Hepatocyte (in vitro differentiated cells): Measurements from ENCODE around the gene SPATA31A5.
"Not testable (repeated sequence)": the region's sequence is repeated elsewhere in the genome, so short reads cannot be mapped to it uniquely, and the experiment has no call there.

Experiments
- EZH2 ChIP-seq: fragments of 200-600 bp; sonication (generic); IDR thresholded peaks from 2 replicates; pipeline ENCODE4 v1.6.1; 2016; ENCODE audit warnings: antibody characterized with exemption, mild to moderate bottlenecking, borderline replicate concordance
- TF ChIP-seq, protein P1 (sequence below): fragments of 200-600 bp; sonication (generic); IDR thresholded peaks from 2 replicates; pipeline ENCODE4 v1.5.1; 2016; ENCODE audit warnings: antibody characterized with exemption, mild to moderate bottlenecking; ENCODE audit not compliant: poor library complexity

DNA sequence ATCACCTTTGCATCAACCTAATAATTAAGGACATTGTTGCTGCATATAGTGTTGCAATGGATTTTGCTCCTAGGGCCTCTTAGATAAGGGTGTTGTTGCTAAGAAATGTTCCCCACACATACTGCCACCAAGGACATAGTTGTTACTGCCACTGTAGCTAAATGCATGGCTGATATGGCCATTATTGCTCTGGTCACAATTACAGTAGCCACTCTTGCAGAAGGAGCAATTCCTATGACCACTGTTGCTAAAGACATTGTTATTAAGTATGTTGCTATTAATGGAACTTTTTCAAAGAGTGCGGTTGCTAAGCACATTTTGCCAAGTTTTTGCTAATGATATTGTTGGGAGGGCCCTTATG lies 48.8 kb downstream of the SPATA31A5 start:
- TF ChIP-seq, protein P1, sequence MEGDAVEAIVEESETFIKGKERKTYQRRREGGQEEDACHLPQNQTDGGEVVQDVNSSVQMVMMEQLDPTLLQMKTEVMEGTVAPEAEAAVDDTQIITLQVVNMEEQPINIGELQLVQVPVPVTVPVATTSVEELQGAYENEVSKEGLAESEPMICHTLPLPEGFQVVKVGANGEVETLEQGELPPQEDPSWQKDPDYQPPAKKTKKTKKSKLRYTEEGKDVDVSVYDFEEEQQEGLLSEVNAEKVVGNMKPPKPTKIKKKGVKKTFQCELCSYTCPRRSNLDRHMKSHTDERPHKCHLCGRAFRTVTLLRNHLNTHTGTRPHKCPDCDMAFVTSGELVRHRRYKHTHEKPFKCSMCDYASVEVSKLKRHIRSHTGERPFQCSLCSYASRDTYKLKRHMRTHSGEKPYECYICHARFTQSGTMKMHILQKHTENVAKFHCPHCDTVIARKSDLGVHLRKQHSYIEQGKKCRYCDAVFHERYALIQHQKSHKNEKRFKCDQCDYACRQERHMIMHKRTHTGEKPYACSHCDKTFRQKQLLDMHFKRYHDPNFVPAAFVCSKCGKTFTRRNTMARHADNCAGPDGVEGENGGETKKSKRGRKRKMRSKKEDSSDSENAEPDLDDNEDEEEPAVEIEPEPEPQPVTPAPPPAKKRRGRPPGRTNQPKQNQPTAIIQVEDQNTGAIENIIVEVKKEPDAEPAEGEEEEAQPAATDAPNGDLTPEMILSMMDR: not testable (repeated sequence)
- TF ChIP-seq EZH2: not testable (repeated sequence)
